ENCODE measurements around the gene INSIG1. TPM values are rescaled to one million over a fixed set of nuclear protein-coding genes. Genes with fewer than 3 reads are reported as not detected.

INSIG1 gene
- total and polyA plus RNA-seq, 2 donors from 2014 or later: 24.6 to 25.7 TPM

DNA sequence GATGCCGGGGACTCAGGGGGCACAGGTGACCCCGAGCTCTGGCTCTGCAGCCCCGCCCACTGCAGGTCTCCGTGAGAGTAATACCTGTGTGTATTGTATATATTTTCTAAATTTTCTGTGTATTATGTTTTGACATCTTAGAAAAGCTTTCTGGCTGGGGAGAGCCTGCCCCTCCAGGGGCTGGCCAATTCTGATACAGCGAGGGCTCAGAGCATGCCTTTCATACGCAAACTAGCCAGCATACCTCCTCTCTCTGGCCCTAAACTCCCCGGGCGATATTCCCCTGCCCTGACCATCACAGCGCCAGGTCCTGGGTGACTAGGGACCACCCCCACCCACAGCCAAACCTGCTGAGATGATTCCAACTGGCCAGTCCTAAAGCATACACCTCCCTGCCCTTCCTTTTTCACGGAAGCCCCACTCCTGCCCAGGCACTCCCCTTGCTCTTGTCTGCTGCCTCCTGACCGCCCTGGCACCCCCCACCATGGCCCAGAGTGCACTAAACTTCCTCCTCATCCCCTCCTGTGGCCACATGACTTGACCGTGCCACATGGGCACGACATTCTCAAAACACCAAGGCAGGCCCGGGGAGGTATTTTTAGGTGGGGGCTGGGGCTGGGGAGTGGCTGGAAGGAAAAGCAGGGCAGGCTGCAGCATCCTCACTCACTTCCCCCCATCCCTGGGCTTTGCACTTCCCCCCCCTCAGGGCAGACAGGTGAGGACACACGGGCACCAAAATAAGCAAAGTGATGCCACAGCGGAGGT, 61.5 kb downstream of the INSIG1 start:
- DNase-seq (peak in 1 of 5 donors; percentile 48), FAIRE-seq (no peak)
- H3K4me3 ChIP-seq (ENCODE audit: low read length in 3 of 3): no peak overlapping the region
- TF ChIP-seq CTCF (IDR thresholded peaks at IDR 0.05; ENCODE audit: borderline replicate concordance, extremely low read depth, insufficient read depth): no peak
- no peaks in the 10 kb centered on the region for H3K36me3 ChIP-seq (ENCODE audit: control insufficient read depth in 2 of 3, insufficient read depth in 3 of 3, low read length in 3 of 3)
- no peak overlapping the region for H3K27ac ChIP-seq (ENCODE audit: low read depth in 2 of 2, low read length in 2 of 2)
- peaks cover 3% of the 10 kb centered on the region for H3K27me3 ChIP-seq (ENCODE audit: control insufficient read depth, insufficient read depth, low read length)
- H3K4me1 ChIP-seq (ENCODE audit: control insufficient read depth in 2 of 3, insufficient read depth in 2 of 3, low read depth in 1 of 3, low read length in 3 of 3): no peaks in the 10 kb centered on the region
- H3K9me3 ChIP-seq (ENCODE audit: control insufficient read depth in 2 of 3, insufficient read depth in 1 of 3, low read length in 3 of 3): no peaks in the 10 kb centered on the region
- no peak overlapping the region for H3K9ac ChIP-seq (ENCODE audit: low read length in 3 of 3)
- intact Hi-C loops (cut with DNase I): loop anchor here (10.0 kb wide), 1 partner anchor 434 kb away; no protein-coding TSS in a partner anchor

Other genes with a start within 250 kb of the INSIG1 start
- not detected for gene HTR5A, start 227.6 kb upstream of the INSIG1 start, total RNA-seq
- gene HTR5A, start 227.6 kb upstream of the INSIG1 start, polyA plus RNA-seq (ENCODE audit: insufficient read depth, low read depth, low replicate concordance): not detected
- 0.13 TPM for gene EN2, start 160.3 kb downstream of the INSIG1 start, total RNA-seq
- gene EN2, start 160.3 kb downstream of the INSIG1 start, polyA plus RNA-seq (ENCODE audit: insufficient read depth, low read depth, low replicate concordance): not detected
- gene CNPY1, start 248.7 kb downstream of the INSIG1 start, total RNA-seq: not detected
- not detected for gene CNPY1, start 248.7 kb downstream of the INSIG1 start, polyA plus RNA-seq (ENCODE audit: insufficient read depth, low read depth, low replicate concordance)